ENCODE measurements around the gene GTF2IRD2. TPM values are rescaled to one million over a fixed set of nuclear protein-coding genes. Genes with fewer than 3 reads are reported as not detected.
A peak's percentile ranks its signal among the peaks of the same experiment; 100 is the strongest.
"Not testable (repeated sequence)": the region's sequence is repeated elsewhere in the genome, so short reads cannot be mapped to it uniquely, and the experiment has no call there.

The GTF2IRD2 gene
- total RNA-seq, 2 donors from 2014 or later, result 4.4 to 13.4 TPM

DNA sequence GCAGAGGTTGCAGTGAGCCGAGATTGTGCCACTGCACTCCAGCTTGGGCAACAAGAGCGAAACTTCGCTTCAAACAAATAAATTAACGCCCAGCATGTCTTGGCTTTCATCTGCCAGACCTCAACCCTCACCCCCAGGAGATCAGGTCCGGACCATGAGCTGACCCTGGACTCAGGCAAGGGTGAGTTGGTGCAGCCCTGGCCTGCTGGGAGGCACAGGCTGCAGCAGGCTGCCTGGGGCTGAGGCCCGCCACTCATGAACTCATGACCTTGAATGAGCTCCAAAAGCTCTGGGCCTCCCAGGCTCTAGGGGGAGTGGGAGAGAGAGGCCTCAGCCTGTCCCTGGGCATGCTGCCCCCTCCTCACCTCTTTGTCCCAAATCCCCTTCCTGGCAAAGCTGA lies 79.3 kb downstream of the GTF2IRD2 start:
- H3K4me3 Mint-ChIP-seq; DNase-seq; ATAC-seq (replicated peaks in 1 of 2); H3K27me3 Mint-ChIP-seq (ENCODE audit: low read depth); H3K27ac Mint-ChIP-seq; H3K36me3 Mint-ChIP-seq (ENCODE audit: insufficient read depth in 2 of 2); H3K4me1 Mint-ChIP-seq (ENCODE audit: low read depth); H3K9me3 Mint-ChIP-seq: not testable (repeated sequence)

DNA sequence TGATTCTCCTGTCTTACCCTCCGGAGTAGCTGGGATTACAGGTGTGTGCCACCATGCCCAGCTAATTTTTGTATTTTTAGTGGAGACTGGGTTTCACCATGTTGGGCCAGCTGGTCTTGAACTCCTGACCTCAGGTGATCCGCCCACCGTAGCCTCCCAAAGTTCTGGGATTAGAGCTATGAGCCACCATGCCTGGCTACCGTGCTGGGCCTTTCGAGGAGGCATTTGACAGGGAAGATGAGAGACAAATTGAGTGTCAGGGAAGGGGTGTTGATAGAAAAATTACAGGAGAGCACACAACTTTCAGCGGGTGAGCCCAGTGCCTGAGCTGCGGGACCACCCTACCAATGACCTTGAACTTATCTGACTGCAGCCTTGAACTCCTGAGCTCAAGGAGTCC lies 81.3 kb downstream of the GTF2IRD2 start:
- H3K4me1 Mint-ChIP-seq (ENCODE audit: low read depth); H3K27ac Mint-ChIP-seq; H3K27me3 Mint-ChIP-seq (ENCODE audit: low read depth); H3K4me3 Mint-ChIP-seq; H3K36me3 Mint-ChIP-seq (ENCODE audit: insufficient read depth in 2 of 2); ATAC-seq (replicated peaks in 1 of 2); DNase-seq; H3K9me3 Mint-ChIP-seq: not testable (repeated sequence)

GRCh38 chr7:74766991-74767390 lies 84.4 kb downstream of the GTF2IRD2 start:
- H3K27ac Mint-ChIP-seq; H3K4me3 Mint-ChIP-seq; H3K36me3 Mint-ChIP-seq (ENCODE audit: insufficient read depth in 2 of 2); H3K4me1 Mint-ChIP-seq (ENCODE audit: low read depth); H3K9me3 Mint-ChIP-seq; ATAC-seq (replicated peaks in 1 of 2); H3K27me3 Mint-ChIP-seq (ENCODE audit: low read depth); DNase-seq: not testable (repeated sequence)

DNA sequence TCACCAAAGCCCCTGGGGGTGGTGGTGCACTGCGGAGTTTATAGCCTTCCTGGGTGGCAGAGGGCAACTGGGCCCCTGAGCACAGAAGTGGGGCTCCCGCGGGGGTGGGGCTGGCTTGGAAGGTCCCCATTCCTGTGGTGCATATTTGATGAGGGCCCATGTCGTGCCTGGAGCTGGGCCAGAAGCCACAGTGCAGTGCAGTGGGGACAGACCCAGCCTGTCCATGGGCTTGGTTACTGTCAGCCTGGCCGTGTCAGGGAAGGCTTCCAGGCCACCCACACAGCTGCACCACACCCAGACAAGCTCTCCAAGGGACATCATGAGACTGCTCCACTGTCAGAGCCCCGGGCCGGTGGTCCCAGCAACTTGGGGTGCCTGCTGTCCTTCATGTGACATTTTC lies 84.9 kb downstream of the GTF2IRD2 start:
- not testable (repeated sequence) for H3K27me3 Mint-ChIP-seq (ENCODE audit: low read depth); H3K27ac Mint-ChIP-seq; H3K4me1 Mint-ChIP-seq (ENCODE audit: low read depth); H3K4me3 Mint-ChIP-seq; H3K9me3 Mint-ChIP-seq; H3K36me3 Mint-ChIP-seq (ENCODE audit: insufficient read depth in 2 of 2); DNase-seq
- peak in 1 of 2 donors; percentile 14 for ATAC-seq (replicated peaks in 1 of 2)

DNA sequence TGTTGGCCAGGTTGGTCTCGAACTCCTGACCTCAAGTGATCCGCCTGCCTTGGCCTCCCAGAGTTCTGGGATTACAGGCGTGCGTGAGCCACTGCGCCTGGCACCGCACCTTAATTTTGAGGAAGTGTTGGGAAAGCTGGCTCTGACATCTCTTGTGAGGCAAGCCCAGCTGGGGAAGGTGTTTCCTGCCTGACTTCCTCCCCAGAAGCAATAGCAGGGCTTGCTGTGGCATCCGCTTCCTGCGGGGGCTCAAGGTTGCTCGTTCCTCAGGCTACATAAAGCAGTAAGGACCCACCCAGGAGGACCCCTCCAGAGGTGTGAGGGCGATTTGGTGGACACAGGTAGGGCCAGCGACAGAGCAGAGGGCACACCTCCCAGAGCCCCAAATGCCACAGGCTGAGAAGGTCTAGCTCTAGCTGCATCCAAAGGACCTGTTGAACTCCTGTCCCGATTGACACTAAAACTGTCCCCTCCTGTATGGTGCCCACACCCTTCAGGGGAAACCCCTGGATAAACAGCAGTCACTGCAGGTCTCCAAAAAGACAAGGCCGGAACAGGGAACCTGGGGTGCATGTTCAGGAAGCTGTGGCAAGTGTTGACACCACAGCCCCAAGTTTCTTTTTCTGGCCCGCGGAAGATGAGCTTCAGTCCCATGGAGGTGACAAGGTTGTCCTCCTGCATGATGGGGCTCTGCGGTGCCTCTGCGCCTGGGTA lies 86.0 kb downstream of the GTF2IRD2 start:
- H3K27me3 Mint-ChIP-seq (ENCODE audit: low read depth); H3K4me3 Mint-ChIP-seq; H3K36me3 Mint-ChIP-seq (ENCODE audit: insufficient read depth in 2 of 2); H3K27ac Mint-ChIP-seq; DNase-seq; H3K9me3 Mint-ChIP-seq; H3K4me1 Mint-ChIP-seq (ENCODE audit: low read depth): not testable (repeated sequence)
- ATAC-seq (replicated peaks in 1 of 2), result peak; percentile 55 to 60

GRCh38 chr7:74758982-74759381 lies 92.4 kb downstream of the GTF2IRD2 start:
- ATAC-seq (replicated peaks in 1 of 2); H3K4me1 Mint-ChIP-seq (ENCODE audit: low read depth); H3K4me3 Mint-ChIP-seq: not testable (repeated sequence)

DNA sequence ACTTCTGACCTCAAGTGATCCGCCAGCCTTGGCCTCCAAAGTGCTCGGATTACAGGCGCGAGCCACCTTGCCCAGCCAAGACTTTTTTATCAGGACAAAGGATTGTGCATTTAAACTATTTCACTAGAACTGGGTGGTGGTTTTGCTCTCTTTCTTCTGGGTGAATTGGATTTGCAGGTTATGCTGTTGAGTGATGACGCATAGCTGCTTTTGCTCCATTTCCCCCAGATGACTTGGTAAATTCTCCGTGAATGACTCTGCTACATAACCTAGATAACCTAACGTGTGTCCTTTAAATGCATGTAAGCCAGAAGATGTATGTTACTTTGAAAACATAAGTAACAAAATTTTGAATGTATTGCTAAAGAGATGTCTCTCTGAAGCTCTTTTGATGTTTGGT lies 93.1 kb downstream of the GTF2IRD2 start:
- H3K9me3 Mint-ChIP-seq; H3K27ac Mint-ChIP-seq; DNase-seq; ATAC-seq (replicated peaks in 1 of 2); H3K36me3 Mint-ChIP-seq (ENCODE audit: insufficient read depth in 2 of 2); H3K4me3 Mint-ChIP-seq; H3K4me1 Mint-ChIP-seq (ENCODE audit: low read depth); H3K27me3 Mint-ChIP-seq (ENCODE audit: low read depth): not testable (repeated sequence)

More at GRCh38 chr7:74758982-74759381, 92.4 kb downstream of the GTF2IRD2 start:
- H3K27me3 Mint-ChIP-seq (ENCODE audit: low read depth); H3K36me3 Mint-ChIP-seq (ENCODE audit: insufficient read depth in 2 of 2); DNase-seq; H3K27ac Mint-ChIP-seq; H3K9me3 Mint-ChIP-seq: not testable (repeated sequence)

GRCh38 chr7:74756673-74757072 lies 94.7 kb downstream of the GTF2IRD2 start:
- not testable (repeated sequence) for H3K4me1 Mint-ChIP-seq (ENCODE audit: low read depth); H3K9me3 Mint-ChIP-seq; H3K36me3 Mint-ChIP-seq (ENCODE audit: insufficient read depth in 2 of 2); ATAC-seq (replicated peaks in 1 of 2); H3K27me3 Mint-ChIP-seq (ENCODE audit: low read depth); H3K4me3 Mint-ChIP-seq; H3K27ac Mint-ChIP-seq; DNase-seq

DNA sequence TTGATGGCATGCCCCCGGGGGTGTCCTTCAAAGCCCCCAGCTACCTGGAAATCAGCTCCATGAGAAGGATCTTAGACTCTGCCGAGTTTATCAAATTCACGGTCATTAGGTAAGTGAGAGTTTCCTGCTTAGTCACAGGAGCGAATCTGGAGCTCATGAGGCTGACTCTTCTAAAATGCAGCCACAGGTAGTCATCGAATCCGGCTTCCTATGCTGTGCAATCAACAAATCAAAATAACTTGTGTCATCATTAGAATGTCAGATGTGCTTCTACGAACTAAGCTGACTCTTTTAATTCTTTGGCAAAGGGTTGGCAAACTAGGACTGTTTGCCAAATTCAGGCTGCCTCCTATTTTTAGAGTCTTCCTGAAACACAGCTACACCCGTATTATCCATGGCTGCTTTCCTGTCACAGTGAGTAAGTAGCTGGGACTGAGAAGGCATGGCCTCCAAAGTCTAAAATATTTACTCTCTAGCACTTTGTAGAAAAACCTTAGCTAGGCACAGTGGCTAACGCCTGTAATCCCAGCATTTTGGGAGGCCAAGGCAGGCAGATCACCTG lies 97.4 kb downstream of the GTF2IRD2 start:
- not testable (repeated sequence) for H3K27me3 Mint-ChIP-seq (ENCODE audit: low read depth); H3K36me3 Mint-ChIP-seq (ENCODE audit: insufficient read depth in 2 of 2); H3K27ac Mint-ChIP-seq; H3K9me3 Mint-ChIP-seq; H3K4me3 Mint-ChIP-seq; DNase-seq; ATAC-seq (replicated peaks in 1 of 2); H3K4me1 Mint-ChIP-seq (ENCODE audit: low read depth)

Other genes with a start within 250 kb of the GTF2IRD2 start
- gene GTF2I, start 193.9 kb downstream of the GTF2IRD2 start, total RNA-seq, result 100 to 1,000 TPM; 118 to 121 TPM
- 1 to 10 TPM; 1.8 to 3.8 TPM for gene NCF1, start 77.6 kb downstream of the GTF2IRD2 start, total RNA-seq
- 1 to 10 TPM; 4.4 to 5.6 TPM for gene CASTOR2, start 113.1 kb upstream of the GTF2IRD2 start, total RNA-seq
- 10 to 100 TPM; 42.3 to 43.2 TPM for gene RCC1L, start 222.2 kb upstream of the GTF2IRD2 start, total RNA-seq
- 10 to 100 TPM; 12.9 to 13.3 TPM for gene GTF2IRD2B, start 241.0 kb upstream of the GTF2IRD2 start, total RNA-seq